ENCODE data around the gene SLC30A4.
"Not testable (repeated sequence)": the region's sequence is repeated elsewhere in the genome, so short reads cannot be mapped to it uniquely, and the experiment has no call there.

Gene SLC30A4

GRCh38 chr15:45539680-45540079, 17.1 kb upstream of the SLC30A4 start:
- Histone ChIP-seq H3K27ac (ENCODE audit: low read length) (no peak overlapping the region), H3K4me3 (ENCODE audit: low read depth in 1 of 2, low read length in 2 of 2) (no peak overlapping the region), H3K36me3 (ENCODE audit: control insufficient read depth in 1 of 2, insufficient read depth in 2 of 2, low read length in 2 of 2) (no peaks in the 10 kb centered on the region), H3K4me1 (ENCODE audit: control insufficient read depth in 1 of 2, insufficient read depth in 2 of 2, low read length in 2 of 2) (no peaks in the 10 kb centered on the region), H3K9me3 (ENCODE audit: control insufficient read depth in 1 of 2, low read length in 2 of 2) (no peaks in the 10 kb centered on the region), H3K27me3 (ENCODE audit: low read depth, low read length) (no peaks in the 10 kb centered on the region)

- Histone ChIP-seq H3K27ac (ENCODE audit: low read length) (no peak overlapping the region), H3K36me3 (ENCODE audit: control insufficient read depth in 1 of 2, insufficient read depth in 2 of 2, low read length in 2 of 2) (no peaks in the 10 kb centered on the region), H3K4me1 (ENCODE audit: control insufficient read depth in 1 of 2, insufficient read depth in 2 of 2, low read length in 2 of 2) (no peaks in the 10 kb centered on the region), H3K4me3 (ENCODE audit: low read depth in 1 of 2, low read length in 2 of 2) (no peak overlapping the region), H3K27me3 (ENCODE audit: low read depth, low read length) (no peaks in the 10 kb centered on the region), H3K9me3 (ENCODE audit: control insufficient read depth in 1 of 2, low read length in 2 of 2) (no peaks in the 10 kb centered on the region)
Observed at GRCh38 chr15:45536934-45537333, 14.4 kb upstream of the SLC30A4 start.

GRCh38 chr15:45535486-45536042, 13.0 kb upstream of the SLC30A4 start:
- Histone ChIP-seq H3K27me3 (ENCODE audit: low read depth, low read length) (no peaks in the 10 kb centered on the region), H3K4me3 (ENCODE audit: low read depth in 1 of 2, low read length in 2 of 2) (no peak overlapping the region), H3K27ac (ENCODE audit: low read length) (no peak overlapping the region), H3K4me1 (ENCODE audit: control insufficient read depth in 1 of 2, insufficient read depth in 2 of 2, low read length in 2 of 2) (no peaks in the 10 kb centered on the region), H3K9me3 (ENCODE audit: control insufficient read depth in 1 of 2, low read length in 2 of 2) (no peaks in the 10 kb centered on the region), H3K36me3 (ENCODE audit: control insufficient read depth in 1 of 2, insufficient read depth in 2 of 2, low read length in 2 of 2) (no peaks in the 10 kb centered on the region)

- H3K4me1 ChIP-seq (ENCODE audit: control insufficient read depth in 1 of 2, insufficient read depth in 2 of 2, low read length in 2 of 2), result no peaks in the 10 kb centered on the region
- H3K36me3 ChIP-seq (ENCODE audit: control insufficient read depth in 1 of 2, insufficient read depth in 2 of 2, low read length in 2 of 2), result no peaks in the 10 kb centered on the region
- H3K27me3 ChIP-seq (ENCODE audit: low read depth, low read length), result no peaks in the 10 kb centered on the region
- H3K9me3 ChIP-seq (ENCODE audit: control insufficient read depth in 1 of 2, low read length in 2 of 2), result no peaks in the 10 kb centered on the region
- no peak overlapping the region for H3K4me3 ChIP-seq (ENCODE audit: low read depth in 1 of 2, low read length in 2 of 2)
- no peak overlapping the region for H3K27ac ChIP-seq (ENCODE audit: low read length)
Observed at GRCh38 chr15:45534821-45535220, 12.3 kb upstream of the SLC30A4 start.

GRCh38 chr15:45532892-45533291, 10.3 kb upstream of the SLC30A4 start:
- H3K36me3 ChIP-seq (ENCODE audit: control insufficient read depth in 1 of 2, insufficient read depth in 2 of 2, low read length in 2 of 2); H3K27ac ChIP-seq (ENCODE audit: low read length); H3K9me3 ChIP-seq (ENCODE audit: control insufficient read depth in 1 of 2, low read length in 2 of 2); H3K4me3 ChIP-seq (ENCODE audit: low read depth in 1 of 2, low read length in 2 of 2); H3K4me1 ChIP-seq (ENCODE audit: control insufficient read depth in 1 of 2, insufficient read depth in 2 of 2, low read length in 2 of 2); H3K27me3 ChIP-seq (ENCODE audit: low read depth, low read length): not testable (repeated sequence)

GRCh38 chr15:45529613-45530012, 7.1 kb upstream of the SLC30A4 start:
- Histone ChIP-seq H3K27ac (ENCODE audit: low read length) (no peak overlapping the region), H3K27me3 (ENCODE audit: low read depth, low read length) (no peaks in the 10 kb centered on the region), H3K36me3 (ENCODE audit: control insufficient read depth in 1 of 2, insufficient read depth in 2 of 2, low read length in 2 of 2) (no peaks in the 10 kb centered on the region), H3K9me3 (ENCODE audit: control insufficient read depth in 1 of 2, low read length in 2 of 2) (no peaks in the 10 kb centered on the region), H3K4me3 (ENCODE audit: low read depth in 1 of 2, low read length in 2 of 2) (no peak overlapping the region), H3K4me1 (ENCODE audit: control insufficient read depth in 1 of 2, insufficient read depth in 2 of 2, low read length in 2 of 2) (no peaks in the 10 kb centered on the region)

GRCh38 chr15:45527086-45527485, 4.5 kb upstream of the SLC30A4 start:
- Histone ChIP-seq H3K36me3 (ENCODE audit: control insufficient read depth in 1 of 2, insufficient read depth in 2 of 2, low read length in 2 of 2) (no peaks in the 10 kb centered on the region), H3K4me1 (ENCODE audit: control insufficient read depth in 1 of 2, insufficient read depth in 2 of 2, low read length in 2 of 2) (no peaks in the 10 kb centered on the region), H3K27me3 (ENCODE audit: low read depth, low read length) (no peaks in the 10 kb centered on the region), H3K4me3 (ENCODE audit: low read depth in 1 of 2, low read length in 2 of 2) (no peak overlapping the region), H3K27ac (ENCODE audit: low read length) (no peak overlapping the region), H3K9me3 (ENCODE audit: control insufficient read depth in 1 of 2, low read length in 2 of 2) (no peaks in the 10 kb centered on the region)

GRCh38 chr15:45523166-45523460, 558 bp upstream of the SLC30A4 start:
- peak overlapping the region; percentile 54 to 82 for H3K4me3 ChIP-seq (ENCODE audit: low read depth in 1 of 2, low read length in 2 of 2)
- H3K27me3 ChIP-seq (ENCODE audit: low read depth, low read length), result no peaks in the 10 kb centered on the region
- H3K4me1 ChIP-seq (ENCODE audit: control insufficient read depth in 1 of 2, insufficient read depth in 2 of 2, low read length in 2 of 2), result peaks cover 8 to 15% of the 10 kb centered on the region in 2 donors
- H3K36me3 ChIP-seq (ENCODE audit: control insufficient read depth in 1 of 2, insufficient read depth in 2 of 2, low read length in 2 of 2), result no peaks in the 10 kb centered on the region
- peak overlapping the region; percentile 10 for H3K27ac ChIP-seq (ENCODE audit: low read length)
- H3K9me3 ChIP-seq (ENCODE audit: control insufficient read depth in 1 of 2, low read length in 2 of 2), result no peaks in the 10 kb centered on the region

GRCh38 chr15:45521596-45522327, 793 bp downstream of the SLC30A4 start:
- Histone ChIP-seq H3K36me3 (ENCODE audit: control insufficient read depth in 1 of 2, insufficient read depth in 2 of 2, low read length in 2 of 2) (no peaks in the 10 kb centered on the region), H3K9me3 (ENCODE audit: control insufficient read depth in 1 of 2, low read length in 2 of 2) (no peaks in the 10 kb centered on the region), H3K4me3 (ENCODE audit: low read depth in 1 of 2, low read length in 2 of 2) (peak overlapping the region; percentile 82 to 87), H3K27me3 (ENCODE audit: low read depth, low read length) (no peaks in the 10 kb centered on the region), H3K4me1 (ENCODE audit: control insufficient read depth in 1 of 2, insufficient read depth in 2 of 2, low read length in 2 of 2) (peaks cover 8 to 15% of the 10 kb centered on the region in 2 donors), H3K27ac (ENCODE audit: low read length) (peak overlapping the region; percentile 3)

- Histone ChIP-seq H3K27me3 (ENCODE audit: low read depth, low read length) (no peaks in the 10 kb centered on the region), H3K4me1 (ENCODE audit: control insufficient read depth in 1 of 2, insufficient read depth in 2 of 2, low read length in 2 of 2) (no peaks in the 10 kb centered on the region), H3K9me3 (ENCODE audit: control insufficient read depth in 1 of 2, low read length in 2 of 2) (no peaks in the 10 kb centered on the region), H3K4me3 (ENCODE audit: low read depth in 1 of 2, low read length in 2 of 2) (no peak overlapping the region), H3K36me3 (ENCODE audit: control insufficient read depth in 1 of 2, insufficient read depth in 2 of 2, low read length in 2 of 2) (peaks cover 7 to 30% of the 10 kb centered on the region in 2 donors), H3K27ac (ENCODE audit: low read length) (no peak overlapping the region)
Observed at GRCh38 chr15:45510758-45511280, 11.7 kb downstream of the SLC30A4 start.

- H3K4me1 ChIP-seq (ENCODE audit: control insufficient read depth in 1 of 2, insufficient read depth in 2 of 2, low read length in 2 of 2); H3K27me3 ChIP-seq (ENCODE audit: low read depth, low read length); H3K27ac ChIP-seq (ENCODE audit: low read length); H3K9me3 ChIP-seq (ENCODE audit: control insufficient read depth in 1 of 2, low read length in 2 of 2); H3K4me3 ChIP-seq (ENCODE audit: low read depth in 1 of 2, low read length in 2 of 2): not testable (repeated sequence)
- H3K36me3 ChIP-seq (ENCODE audit: control insufficient read depth in 1 of 2, insufficient read depth in 2 of 2, low read length in 2 of 2), result peaks cover 11 to 27% of the 10 kb centered on the region in 2 donors
Observed at GRCh38 chr15:45507143-45507542, 15.4 kb downstream of the SLC30A4 start.

- H3K36me3 ChIP-seq (ENCODE audit: control insufficient read depth in 1 of 2, insufficient read depth in 2 of 2, low read length in 2 of 2), result no peaks in the 10 kb centered on the region
- no peaks in the 10 kb centered on the region for H3K9me3 ChIP-seq (ENCODE audit: control insufficient read depth in 1 of 2, low read length in 2 of 2)
- H3K27me3 ChIP-seq (ENCODE audit: low read depth, low read length), result no peaks in the 10 kb centered on the region
- H3K27ac ChIP-seq (ENCODE audit: low read length), result no peak overlapping the region
- H3K4me1 ChIP-seq (ENCODE audit: control insufficient read depth in 1 of 2, insufficient read depth in 2 of 2, low read length in 2 of 2), result no peaks in the 10 kb centered on the region
- no peak overlapping the region for H3K4me3 ChIP-seq (ENCODE audit: low read depth in 1 of 2, low read length in 2 of 2)
Observed at GRCh38 chr15:45499426-45499825, 23.1 kb downstream of the SLC30A4 start.
